ENCODE data around the gene ARPC5. TPM values are rescaled to one million over a fixed set of nuclear protein-coding genes. Genes with fewer than 3 reads are reported as not detected.

The ARPC5 gene
- total RNA-seq, 3 donors from 2014 or later (not counting 1 experiment from before 2014, with no cell fraction given), result 103 to 120 (median 113) TPM

DNA sequence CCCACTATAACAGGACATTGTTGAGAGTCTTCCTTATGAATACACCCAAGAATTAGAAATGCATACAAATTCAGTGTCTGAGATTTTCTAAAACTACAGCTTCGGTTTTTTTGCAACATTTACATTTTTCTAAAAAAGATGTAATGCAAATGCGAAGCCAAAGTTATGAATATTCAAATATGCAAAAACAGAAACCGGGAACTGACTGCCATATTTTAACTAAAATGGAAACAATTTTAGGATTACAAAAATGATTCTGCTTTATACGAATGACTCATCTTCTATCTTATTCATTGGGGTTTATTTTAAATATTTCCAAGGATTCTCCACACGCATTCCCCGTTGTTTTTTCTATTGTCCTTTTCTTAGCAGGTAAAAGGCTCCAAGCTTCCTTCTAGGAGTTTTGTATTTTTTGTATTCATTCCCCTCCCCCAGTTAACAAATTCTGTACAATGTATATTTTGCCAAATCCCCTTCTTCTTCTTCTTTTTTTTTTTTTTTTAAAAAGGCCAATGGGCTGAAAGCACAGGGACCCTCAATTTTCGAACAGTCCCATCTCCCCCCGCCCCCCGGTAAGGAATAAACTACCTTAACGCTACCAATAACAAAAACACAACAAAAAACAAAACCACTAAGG is 1.0 kb downstream of the ARPC5 start:
- no peaks in the 10 kb centered on the region for H3K36me3 Mint-ChIP-seq
- DNase-seq (peak in 1 of 2 donors; percentile 34), ATAC-seq (no peak)
- peaks cover 26% of the 10 kb centered on the region for H3K36me3 ChIP-seq (ENCODE audit: control insufficient read depth, insufficient read depth, low read length)
- 5% methylated on average over 6 of the region's 10 CpGs for WGBS (ENCODE audit: insufficient coverage)
- H3K9me3 Mint-ChIP-seq, result no peaks in the 10 kb centered on the region
- intact Hi-C loops (cut with micrococcal nuclease), result loop anchor here (2.0 kb wide), 1 partner anchor 164 kb away; no protein-coding TSS in a partner anchor
- H3K27ac ChIP-seq (ENCODE audit: low read length), result peak overlapping the region; percentile 39
- H3K4me3 ChIP-seq (ENCODE audit: low read length), result peak overlapping the region; percentile 62
- H3K9me3 ChIP-seq (ENCODE audit: control insufficient read depth, insufficient read depth, low read length), result no peaks in the 10 kb centered on the region
- H3K4me1 ChIP-seq (ENCODE audit: control insufficient read depth, insufficient read depth, low read length), result peaks cover 16% of the 10 kb centered on the region
- peaks cover 46 to 60% of the 10 kb centered on the region in 2 donors for H3K4me1 Mint-ChIP-seq
- peak overlapping the region; percentile 99 for H3K4me3 Mint-ChIP-seq
- H3K27ac Mint-ChIP-seq, result peak overlapping the region; percentile 92 to 99
- H3K27me3 ChIP-seq (ENCODE audit: control insufficient read depth, insufficient read depth, low read length), result no peaks in the 10 kb centered on the region
- no peak for TF ChIP-seq CTCF (IDR thresholded peaks at IDR 0.05)
- peaks cover 0 to 3% of the 10 kb centered on the region in 2 donors for H3K27me3 Mint-ChIP-seq (ENCODE audit: low read depth in 2 of 2)

DNA sequence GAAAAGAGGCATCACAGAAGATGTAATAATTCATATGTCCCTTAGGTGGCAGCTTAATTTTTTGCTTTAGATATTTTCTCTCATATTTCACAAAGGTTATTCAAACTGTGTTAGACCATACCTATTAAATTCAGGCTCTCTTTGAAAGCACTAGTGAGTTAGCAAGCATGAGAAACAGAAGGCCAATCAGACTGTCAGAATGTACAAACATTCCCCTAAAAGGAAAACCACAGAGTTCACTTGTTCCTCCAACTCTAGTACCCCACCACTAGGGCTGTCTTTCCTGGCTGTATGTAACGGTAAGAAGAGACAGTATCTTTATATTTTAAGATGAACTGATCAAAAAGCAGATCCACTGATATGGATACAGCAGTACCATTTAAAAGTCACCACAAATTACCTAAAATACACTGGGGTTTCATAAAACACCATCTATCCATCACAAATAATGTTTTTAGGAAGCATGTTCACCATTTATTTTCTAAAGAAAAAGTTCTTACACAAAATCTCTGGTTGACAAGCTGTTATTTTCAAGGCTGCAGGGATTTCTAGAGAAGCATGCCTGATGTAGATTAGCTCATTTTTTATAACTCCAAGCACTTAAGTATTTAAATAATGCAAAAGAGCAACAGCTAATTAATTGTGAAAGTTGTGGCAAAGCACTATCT is 1.8 kb downstream of the ARPC5 start:
- ATAC-seq (peak; percentile 18 to 33 (median 22)), DNase-seq (peak in 1 of 2 donors; percentile 79)
- Histone ChIP-seq H3K27ac (ENCODE audit: low read length) (peak overlapping the region; percentile 34), H3K9me3 (ENCODE audit: control insufficient read depth, insufficient read depth, low read length) (no peaks in the 10 kb centered on the region), H3K4me1 (ENCODE audit: control insufficient read depth, insufficient read depth, low read length) (peaks cover 16% of the 10 kb centered on the region), H3K4me3 (ENCODE audit: low read length) (peak overlapping the region; percentile 62), H3K36me3 (ENCODE audit: control insufficient read depth, insufficient read depth, low read length) (peaks cover 33% of the 10 kb centered on the region), H3K27me3 (ENCODE audit: control insufficient read depth, insufficient read depth, low read length) (no peaks in the 10 kb centered on the region)
- no CpG with 5 or more reads among the region's 1 CpG for WGBS (ENCODE audit: insufficient coverage)
- Mint-ChIP-seq H3K4me3 (peak overlapping the region; percentile 99), H3K4me1 (peaks cover 48 to 67% of the 10 kb centered on the region in 2 donors), H3K27me3 (ENCODE audit: low read depth in 2 of 2) (peaks cover 0 to 2% of the 10 kb centered on the region in 2 donors), H3K27ac (peak overlapping the region; percentile 92 to 99), H3K36me3 (peaks cover 3% of the 10 kb centered on the region), H3K9me3 (no peaks in the 10 kb centered on the region)
- intact Hi-C loops (cut with micrococcal nuclease), result loop anchor here (2.0 kb wide), 1 partner anchor 163 kb away; no protein-coding TSS in a partner anchor
- TF ChIP-seq CTCF (IDR thresholded peaks at IDR 0.05), result peak; percentile 70

GRCh38 chr1:183632964-183633363 is 2.6 kb downstream of the ARPC5 start:
- no peak for TF ChIP-seq CTCF (IDR thresholded peaks at IDR 0.05)
- intact Hi-C loops (cut with micrococcal nuclease), result no loop called here
- Mint-ChIP-seq H3K4me1 (peaks cover 55 to 75% of the 10 kb centered on the region in 2 donors), H3K36me3 (peaks cover 11% of the 10 kb centered on the region), H3K9me3 (no peaks in the 10 kb centered on the region), H3K27me3 (ENCODE audit: low read depth in 2 of 2) (no peaks in the 10 kb centered on the region), H3K27ac (peak overlapping the region; percentile 92 to 99), H3K4me3 (peak overlapping the region; percentile 99)
- H3K4me1 ChIP-seq (ENCODE audit: control insufficient read depth, insufficient read depth, low read length), result peaks cover 16% of the 10 kb centered on the region
- H3K4me3 ChIP-seq (ENCODE audit: low read length), result peak overlapping the region; percentile 62
- peaks cover 41% of the 10 kb centered on the region for H3K36me3 ChIP-seq (ENCODE audit: control insufficient read depth, insufficient read depth, low read length)
- DNase-seq (peak in 1 of 2 donors; percentile 39), ATAC-seq (no peak)
- no peaks in the 10 kb centered on the region for H3K9me3 ChIP-seq (ENCODE audit: control insufficient read depth, insufficient read depth, low read length)
- 60% methylated on average over 1 of the region's 1 CpG for WGBS (ENCODE audit: insufficient coverage)
- no peak overlapping the region for H3K27ac ChIP-seq (ENCODE audit: low read length)
- no peaks in the 10 kb centered on the region for H3K27me3 ChIP-seq (ENCODE audit: control insufficient read depth, insufficient read depth, low read length)

Measured in natural killer cell (primary cell).